ENCODE results near the gene EXOC6. TPM values are rescaled to one million over a fixed set of nuclear protein-coding genes. Genes with fewer than 3 reads are reported as not detected.

EXOC6 gene
- total RNA-seq, 1 donor from 2014 or later, result 10.1 TPM

GRCh38 chr10:92830478-92831389, 17.6 kb upstream of the EXOC6 start:
- intact Hi-C loops (cut with DNase I), result no loop called here
- peak; percentile 37 for ATAC-seq
- DNase-seq (ENCODE audit: missing footprints), result no peak

- DNase-seq (ENCODE audit: missing footprints) (no peak), ATAC-seq (no peak)
- intact Hi-C loops (cut with DNase I), result no loop called here
Observed at GRCh38 chr10:92832121-92832520, 16.2 kb upstream of the EXOC6 start.

- ATAC-seq, result no peak
- no peak for DNase-seq (ENCODE audit: missing footprints)
- intact Hi-C loops (cut with DNase I), result no loop called here
Observed at GRCh38 chr10:92832998-92833650, 15.2 kb upstream of the EXOC6 start.

GRCh38 chr10:92834331-92834730, 14.0 kb upstream of the EXOC6 start:
- DNase-seq (ENCODE audit: missing footprints) (no peak), ATAC-seq (no peak)
- intact Hi-C loops (cut with DNase I), result no loop called here

- ATAC-seq (no peak), DNase-seq (ENCODE audit: missing footprints) (no peak)
- intact Hi-C loops (cut with DNase I), result no loop called here
Observed at GRCh38 chr10:92834986-92835385, 13.3 kb upstream of the EXOC6 start.

- DNase-seq (ENCODE audit: missing footprints) (no peak), ATAC-seq (no peak)
- intact Hi-C loops (cut with DNase I), result no loop called here
Observed at GRCh38 chr10:92837456-92837855, 10.9 kb upstream of the EXOC6 start.

- DNase-seq (ENCODE audit: missing footprints) (peak; percentile 84), ATAC-seq (no peak)
- intact Hi-C loops (cut with DNase I), result no loop called here
Observed at GRCh38 chr10:92839191-92840085, 8.9 kb upstream of the EXOC6 start.

- ATAC-seq (no peak), DNase-seq (ENCODE audit: missing footprints) (no peak)
- intact Hi-C loops (cut with DNase I), result no loop called here
Observed at GRCh38 chr10:92844746-92845145, 3.6 kb upstream of the EXOC6 start.

- intact Hi-C loops (cut with DNase I), result no loop called here
- DNase-seq (ENCODE audit: missing footprints), result peak; percentile 50
- no peak for ATAC-seq
Observed at GRCh38 chr10:92845921-92846320, 2.4 kb upstream of the EXOC6 start.

- DNase-seq (ENCODE audit: missing footprints), result no peak
- intact Hi-C loops (cut with DNase I), result no loop called here
- ATAC-seq, result no peak
Observed at GRCh38 chr10:92846344-92846743, 2.0 kb upstream of the EXOC6 start.

- intact Hi-C loops (cut with DNase I), result no loop called here
- no peak for DNase-seq (ENCODE audit: missing footprints)
- ATAC-seq, result no peak
Observed at GRCh38 chr10:92846854-92847201, 1.5 kb upstream of the EXOC6 start.

GRCh38 chr10:92847202-92847864, 987 bp upstream of the EXOC6 start:
- no peak for DNase-seq (ENCODE audit: missing footprints)
- ATAC-seq, result no peak
- intact Hi-C loops (cut with DNase I), result no loop called here

GRCh38 chr10:92848037-92848440, 281 bp upstream of the EXOC6 start:
- DNase-seq (ENCODE audit: missing footprints) (no peak), ATAC-seq (no peak)
- intact Hi-C loops (cut with DNase I), result no loop called here

- DNase-seq (ENCODE audit: missing footprints), result no peak
- intact Hi-C loops (cut with DNase I), result no loop called here
Observed at GRCh38 chr10:92849234-92849525, 860 bp downstream of the EXOC6 start.

GRCh38 chr10:92849576-92850090, 1.3 kb downstream of the EXOC6 start:
- DNase-seq (ENCODE audit: missing footprints) (no peak), ATAC-seq (no peak)
- intact Hi-C loops (cut with DNase I), result no loop called here

More at GRCh38 chr10:92849234-92849525, 860 bp downstream of the EXOC6 start:
- ATAC-seq, result no peak

GRCh38 chr10:92850185-92850584, 1.9 kb downstream of the EXOC6 start:
- intact Hi-C loops (cut with DNase I), result no loop called here
- DNase-seq (ENCODE audit: missing footprints) (no peak), ATAC-seq (no peak)

GRCh38 chr10:92851003-92851402, 2.7 kb downstream of the EXOC6 start:
- DNase-seq (ENCODE audit: missing footprints) (no peak), ATAC-seq (no peak)
- intact Hi-C loops (cut with DNase I), result no loop called here

- ATAC-seq, result no peak
- intact Hi-C loops (cut with DNase I), result no loop called here
- DNase-seq (ENCODE audit: missing footprints), result no peak
Observed at GRCh38 chr10:92855560-92855959, 7.2 kb downstream of the EXOC6 start.

Data from Right ventricle myocardium inferior (tissue), 1 donor.